Caco-2 (cell line): ENCODE measurements around the gene TAS1R3. TPM values are rescaled to one million over a fixed set of nuclear protein-coding genes. Genes with fewer than 3 reads are reported as not detected.
A peak's percentile ranks its signal among the peaks of the same experiment; 100 is the strongest.

Experiments
- BruUV-seq: library from RNA; stranded (reverse); fragments of 400-500 nt; replicated peaks from 2 replicates; lab custom pipeline; 2021; lab: Mats Ljungman, UMichigan
- CTCF ChIA-PET: fragments of 300-600 bp; sonication (Branson Sonifier 250); formaldehyde crosslinking; loops from one replicate; lab custom pipeline; 2022; ENCODE audit warnings: antibody characterized with exemption; lab: Charles Lee
- POLR2A ChIA-PET: fragments of 300-600 bp; sonication (Branson Sonifier 250); formaldehyde crosslinking; loops from one replicate; lab custom pipeline; 2022; ENCODE audit warnings: antibody characterized with exemption; lab: Charles Lee
- DNase-seq, 2 experiments: peaks; one replicate each; pipeline versions ENCODE4 v3.0.0 to v3.0.0-alpha.2; 2020 to 2022
- H3K27me3 ChIP-seq: replicated peaks from 2 replicates; pipeline ENCODE4 v1.6.0; 2011; ENCODE audit warnings: low read length; ENCODE audit not compliant: control insufficient read depth, insufficient read depth
- H3K36me3 ChIP-seq: 2 replicates; pipeline ENCODE4 v1.5.1; 2011; ENCODE audit warnings: low read length; ENCODE audit not compliant: control insufficient read depth, insufficient read depth
- H3K4me1 ChIP-seq: fragments of 250-450 bp; sonication (Bioruptor Pico); 2 replicates; pipeline ENCODE4 v1.5.1; 2020; ENCODE audit warnings: mild to moderate bottlenecking
- H3K4me3 ChIP-seq: 2 replicates; pipeline ENCODE4 v1.5.1; 2011; ENCODE audit warnings: low read depth, mild to moderate bottlenecking, control low read depth, low read length
- H3K9me3 ChIP-seq: fragments of 250-450 bp; sonication (Bioruptor Pico); 2 replicates; pipeline ENCODE4 v1.5.1; 2020; ENCODE audit warnings: mild to moderate bottlenecking, moderate library complexity
- H3K27ac Mint-ChIP-seq: one replicate; pipeline ENCODE4 v1.8.0; 2022; ENCODE audit warnings: mixed read lengths; ENCODE audit not compliant: unreplicated experiment
- H3K27me3 Mint-ChIP-seq: one replicate; pipeline ENCODE4 v1.8.0; 2022; ENCODE audit warnings: mixed read lengths; ENCODE audit not compliant: insufficient read depth, unreplicated experiment
- H3K36me3 Mint-ChIP-seq: one replicate; pipeline ENCODE4 v1.8.0; 2022; ENCODE audit warnings: mild to moderate bottlenecking, mixed read lengths; ENCODE audit not compliant: insufficient read depth, unreplicated experiment
- H3K4me1 Mint-ChIP-seq: one replicate; pipeline ENCODE4 v1.8.0; 2022; ENCODE audit warnings: low read depth, mixed read lengths; ENCODE audit not compliant: unreplicated experiment
- H3K4me3 Mint-ChIP-seq: one replicate; pipeline ENCODE4 v1.8.0; 2022; ENCODE audit warnings: mild to moderate bottlenecking, moderate library complexity, mixed read lengths; ENCODE audit not compliant: unreplicated experiment
- H3K9me3 Mint-ChIP-seq: one replicate; pipeline ENCODE4 v1.8.0; 2022; ENCODE audit warnings: mixed read lengths; ENCODE audit not compliant: unreplicated experiment
- CTCF ChIP-seq, 2 experiments: fragments of 200-600 bp in 1 of 2; IDR thresholded peaks; 1 replicate in 1 of 2; 2 replicates in 1 of 2; pipeline versions ENCODE4 v1.5.1 to v1.8.0; 2011 to 2022; ENCODE audit warnings: antibody characterized with exemption in 1 of 2, control low read depth in 1 of 2, inconsistent platforms in 1 of 2, low read depth in 1 of 2, low read length in 1 of 2, mild to moderate bottlenecking in 1 of 2, moderate library complexity in 1 of 2; ENCODE audit not compliant: insufficient read depth in 1 of 2, severe bottlenecking in 1 of 2, unreplicated experiment in 1 of 2
- intact Hi-C: fragments of 100-400 bp; cut with micrococcal nuclease; formaldehyde crosslinking; loops from one replicate; pipeline ENCODE4 v1.10.0; 2022; ENCODE audit not compliant: unreplicated experiment
- total RNA-seq: library from RNA; stranded (reverse); gene quantifications from 2 replicates; pipeline ENCODE4 v1.2.3, GENCODE V29; 2022

TAS1R3 gene
- total RNA-seq, 1 experiment from 2014 or later: 0.29 TPM

GRCh38 chr1:1342584-1343115 is 11.6 kb downstream of the TAS1R3 start:
- no peaks in the 10 kb centered on the region for H3K27me3 Mint-ChIP-seq
- DNase-seq: no peak
- no peak overlapping the region for H3K27ac Mint-ChIP-seq
- CTCF ChIA-PET: no interaction called here
- H3K27me3 ChIP-seq: no peaks in the 10 kb centered on the region
- no peak overlapping the region for H3K4me3 Mint-ChIP-seq
- BruUV-seq: no TSS peak
- H3K4me1 ChIP-seq: peaks cover 9% of the 10 kb centered on the region
- intact Hi-C loops: loop anchor here (10.0 kb wide), 1 partner anchor 162 kb away; no protein-coding TSS in a partner anchor
- no peak for TF ChIP-seq CTCF (IDR thresholded peaks at IDR 0.05; ENCODE audit: insufficient read depth in 1 of 2, low read depth in 1 of 2, low read length in 1 of 2, severe bottlenecking in 1 of 2, unreplicated experiment in 1 of 2)
- H3K36me3 ChIP-seq: no peaks in the 10 kb centered on the region; the same call in none of the 2 replicates
- no peaks in the 10 kb centered on the region for H3K9me3 ChIP-seq
- H3K36me3 Mint-ChIP-seq: peaks cover 28% of the 10 kb centered on the region
- no peaks in the 10 kb centered on the region for H3K4me1 Mint-ChIP-seq
- POLR2A ChIA-PET: no interaction called here
- H3K9me3 Mint-ChIP-seq: no peaks in the 10 kb centered on the region
- H3K4me3 ChIP-seq: no peak overlapping the region

GRCh38 chr1:1343811-1344421 is 12.8 kb downstream of the TAS1R3 start:
- H3K4me3 ChIP-seq: no peak overlapping the region
- ChIA-PET POLR2A (no interaction called here), CTCF (no interaction called here)
- no peak for DNase-seq
- no peak overlapping the region for H3K4me3 Mint-ChIP-seq
- peaks cover 14% of the 10 kb centered on the region for H3K4me1 ChIP-seq
- intact Hi-C loops: loop anchor here (10.0 kb wide), 1 partner anchor 161 kb away; no protein-coding TSS in a partner anchor
- no peaks in the 10 kb centered on the region for H3K27me3 ChIP-seq
- no TSS peak for BruUV-seq
- H3K9me3 Mint-ChIP-seq: no peaks in the 10 kb centered on the region
- no peaks in the 10 kb centered on the region for H3K27me3 Mint-ChIP-seq
- no peak for TF ChIP-seq CTCF (IDR thresholded peaks at IDR 0.05; ENCODE audit: insufficient read depth in 1 of 2, low read depth in 1 of 2, low read length in 1 of 2, severe bottlenecking in 1 of 2, unreplicated experiment in 1 of 2)
- no peaks in the 10 kb centered on the region for H3K4me1 Mint-ChIP-seq
- no peak overlapping the region for H3K27ac Mint-ChIP-seq
- no peaks in the 10 kb centered on the region for H3K9me3 ChIP-seq
- no peaks in the 10 kb centered on the region; the same call in none of the 2 replicates for H3K36me3 ChIP-seq
- peaks cover 27% of the 10 kb centered on the region for H3K36me3 Mint-ChIP-seq

- Histone ChIP-seq H3K27me3 (no peaks in the 10 kb centered on the region), H3K4me1 (peaks cover 14% of the 10 kb centered on the region), H3K9me3 (no peaks in the 10 kb centered on the region), H3K36me3 (no peaks in the 10 kb centered on the region; the same call in none of the 2 replicates), H3K4me3 (no peak overlapping the region)
- no peaks in the 10 kb centered on the region for H3K27me3 Mint-ChIP-seq
- no peak overlapping the region for H3K27ac Mint-ChIP-seq
- H3K4me1 Mint-ChIP-seq: no peaks in the 10 kb centered on the region
- no peak overlapping the region for H3K4me3 Mint-ChIP-seq
- peak in 1 of 2 experiments; percentile 29 for TF ChIP-seq CTCF (IDR thresholded peaks at IDR 0.05; ENCODE audit: insufficient read depth in 1 of 2, low read depth in 1 of 2, low read length in 1 of 2, severe bottlenecking in 1 of 2, unreplicated experiment in 1 of 2)
- POLR2A ChIA-PET: no interaction called here
- peaks cover 25% of the 10 kb centered on the region for H3K36me3 Mint-ChIP-seq
- no peaks in the 10 kb centered on the region for H3K9me3 Mint-ChIP-seq
- intact Hi-C loops: loop anchor here (10.0 kb wide), 1 partner anchor 160 kb away; no protein-coding TSS in a partner anchor
- no peak for DNase-seq
- CTCF ChIA-PET: no interaction called here
- BruUV-seq: no TSS peak
These were observed 13.7 kb downstream of the TAS1R3 start for GRCh38 chr1:1344655-1345361.
